C4-2B (cell line): Measurements from ENCODE around the gene C2CD2.

Experiments
- ZFX ChIP-seq: fragments of 450-650 bp; IDR thresholded peaks from 2 replicates; pipeline ENCODE4 v1.6.1; 2017
- TF ChIP-seq, protein P1 (sequence below): fragments of 450-650 bp; conservative IDR thresholded peaks from 2 replicates; pipeline ENCODE4 v1.5.1; 2017; ENCODE audit warnings: mild to moderate bottlenecking

DNA sequence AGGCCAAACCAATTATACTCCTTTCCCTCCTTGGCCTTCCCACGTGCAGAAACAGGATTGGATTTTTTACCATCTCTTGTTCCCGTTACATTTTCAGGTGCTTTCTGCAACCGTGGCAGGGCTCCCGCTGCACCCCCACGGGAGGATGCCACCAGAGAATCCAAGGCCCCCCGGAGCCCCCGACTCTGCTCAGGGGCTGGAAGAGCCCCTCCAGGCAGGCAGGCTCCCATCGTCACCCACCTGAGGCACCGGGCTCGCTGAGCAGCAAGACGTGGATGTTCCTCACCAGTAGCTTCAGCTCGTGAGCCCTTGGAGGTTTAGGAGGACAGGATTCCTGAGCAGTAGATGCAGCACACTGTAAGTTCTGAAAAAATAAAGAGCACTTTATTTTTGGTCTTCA, 39.5 kb downstream of the C2CD2 start:
- TF ChIP-seq, protein P1, sequence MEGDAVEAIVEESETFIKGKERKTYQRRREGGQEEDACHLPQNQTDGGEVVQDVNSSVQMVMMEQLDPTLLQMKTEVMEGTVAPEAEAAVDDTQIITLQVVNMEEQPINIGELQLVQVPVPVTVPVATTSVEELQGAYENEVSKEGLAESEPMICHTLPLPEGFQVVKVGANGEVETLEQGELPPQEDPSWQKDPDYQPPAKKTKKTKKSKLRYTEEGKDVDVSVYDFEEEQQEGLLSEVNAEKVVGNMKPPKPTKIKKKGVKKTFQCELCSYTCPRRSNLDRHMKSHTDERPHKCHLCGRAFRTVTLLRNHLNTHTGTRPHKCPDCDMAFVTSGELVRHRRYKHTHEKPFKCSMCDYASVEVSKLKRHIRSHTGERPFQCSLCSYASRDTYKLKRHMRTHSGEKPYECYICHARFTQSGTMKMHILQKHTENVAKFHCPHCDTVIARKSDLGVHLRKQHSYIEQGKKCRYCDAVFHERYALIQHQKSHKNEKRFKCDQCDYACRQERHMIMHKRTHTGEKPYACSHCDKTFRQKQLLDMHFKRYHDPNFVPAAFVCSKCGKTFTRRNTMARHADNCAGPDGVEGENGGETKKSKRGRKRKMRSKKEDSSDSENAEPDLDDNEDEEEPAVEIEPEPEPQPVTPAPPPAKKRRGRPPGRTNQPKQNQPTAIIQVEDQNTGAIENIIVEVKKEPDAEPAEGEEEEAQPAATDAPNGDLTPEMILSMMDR, result no peak
- no peak for TF ChIP-seq ZFX
